ENCODE measurements around the gene TPK1. TPM values are rescaled to one million over a fixed set of nuclear protein-coding genes. Genes with fewer than 3 reads are reported as not detected.
A peak's percentile ranks its signal among the peaks of the same experiment; 100 is the strongest.

Gene TPK1
- total RNA-seq (1 to 10 TPM; 1.5 to 3.6 (median 2.2) TPM), polyA plus RNA-seq (1 to 10 TPM; 1.4 to 2.7 TPM)

DNA sequence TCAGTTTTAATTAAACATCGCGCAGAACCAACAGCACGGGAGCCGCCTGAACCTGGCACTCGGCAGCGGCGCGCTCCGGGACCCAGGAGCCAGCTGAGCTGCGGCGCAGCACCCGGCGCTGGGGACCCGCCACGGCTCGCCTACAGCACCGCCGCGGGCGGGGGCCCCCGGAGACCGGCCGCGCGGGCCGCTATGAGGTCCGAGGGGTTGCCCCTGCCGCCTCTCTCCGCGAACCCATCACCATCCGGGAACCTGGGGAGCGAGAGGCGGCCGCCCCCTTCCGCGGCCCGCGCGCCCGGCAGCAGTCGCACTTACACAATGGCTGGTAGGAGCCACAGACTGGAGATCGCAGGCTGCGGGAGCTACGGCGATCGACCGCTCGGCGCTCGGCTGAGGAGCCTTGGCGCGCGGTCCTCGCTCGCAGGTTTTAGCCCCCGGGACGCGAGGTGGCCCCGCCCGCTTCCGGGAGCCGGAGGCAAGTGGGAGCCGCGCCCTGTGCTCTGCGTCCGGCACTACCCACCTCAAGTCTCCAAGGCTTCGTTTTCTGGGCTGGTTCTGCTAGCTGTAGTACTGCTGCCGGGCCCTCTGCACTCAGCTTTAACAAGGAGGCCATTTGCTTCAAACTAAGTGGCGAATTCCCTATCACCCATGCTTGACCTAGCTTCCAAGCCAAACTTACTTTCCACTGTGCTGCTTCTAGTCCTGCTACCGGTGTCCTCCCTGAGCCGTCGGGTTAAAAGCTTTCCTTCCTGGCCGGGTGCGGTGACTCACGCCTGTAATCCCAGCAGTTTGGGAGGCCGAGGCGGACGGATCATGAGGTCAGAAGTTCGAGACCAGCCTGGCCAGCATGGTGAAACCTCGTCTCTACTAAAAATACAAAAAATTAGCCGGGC is at the start of gene TPK1:
Gene TPK1, minus strand, starts transcription at position 402 of the 893 bp plus-strand sequence. CDS start 451 bp downstream, outside the sequence.
- ATAC-seq = peak; percentile 94 to 98 (median 98)
- no peaks in the 10 kb centered on the region for H3K27me3 ChIP-seq
- peaks cover 0 to 9% (median 4%) of the 10 kb centered on the region in 3 donors for H3K4me1 ChIP-seq
- peak; percentile 84 to 93 (median 90) for DNase-seq
- H3K9me3 ChIP-seq = no peaks in the 10 kb centered on the region
- WGBS, 2 donors = 7 to 8% methylated on average over 75 to 81 of the region's 81 CpGs
- peak within 1 kb of the TSS; percentile 76 to 96 (median 88) for H3K27ac ChIP-seq
- FAIRE-seq = no peak
- intact Hi-C loops (cut with DNase I) = no loop called here
- H3K4me3 ChIP-seq = peak within 1 kb of the TSS; percentile 54 to 85 (median 78)
- TF ChIP-seq, protein P1, sequence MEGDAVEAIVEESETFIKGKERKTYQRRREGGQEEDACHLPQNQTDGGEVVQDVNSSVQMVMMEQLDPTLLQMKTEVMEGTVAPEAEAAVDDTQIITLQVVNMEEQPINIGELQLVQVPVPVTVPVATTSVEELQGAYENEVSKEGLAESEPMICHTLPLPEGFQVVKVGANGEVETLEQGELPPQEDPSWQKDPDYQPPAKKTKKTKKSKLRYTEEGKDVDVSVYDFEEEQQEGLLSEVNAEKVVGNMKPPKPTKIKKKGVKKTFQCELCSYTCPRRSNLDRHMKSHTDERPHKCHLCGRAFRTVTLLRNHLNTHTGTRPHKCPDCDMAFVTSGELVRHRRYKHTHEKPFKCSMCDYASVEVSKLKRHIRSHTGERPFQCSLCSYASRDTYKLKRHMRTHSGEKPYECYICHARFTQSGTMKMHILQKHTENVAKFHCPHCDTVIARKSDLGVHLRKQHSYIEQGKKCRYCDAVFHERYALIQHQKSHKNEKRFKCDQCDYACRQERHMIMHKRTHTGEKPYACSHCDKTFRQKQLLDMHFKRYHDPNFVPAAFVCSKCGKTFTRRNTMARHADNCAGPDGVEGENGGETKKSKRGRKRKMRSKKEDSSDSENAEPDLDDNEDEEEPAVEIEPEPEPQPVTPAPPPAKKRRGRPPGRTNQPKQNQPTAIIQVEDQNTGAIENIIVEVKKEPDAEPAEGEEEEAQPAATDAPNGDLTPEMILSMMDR (IDR thresholded peaks at IDR 0.05) = no peak
- no peaks in the 10 kb centered on the region for H3K36me3 ChIP-seq

- Histone ChIP-seq H3K4me1 (no peaks in the 10 kb centered on the region), H3K36me3 (no peaks in the 10 kb centered on the region), H3K27me3 (no peaks in the 10 kb centered on the region), H3K4me3 (no peak overlapping the region), H3K9me3 (no peaks in the 10 kb centered on the region), H3K27ac (no peak overlapping the region)
- whole genome bisulfite sequencing, 2 donors = 52 to 54% methylated on average over 6 of the region's 6 CpGs
- intact Hi-C loops (cut with DNase I) = no loop called here
- TF ChIP-seq, protein P1 (IDR thresholded peaks at IDR 0.05) = no peak
- no peak for FAIRE-seq
- ATAC-seq = no peak
- no peak for DNase-seq
These were observed 49.6 kb upstream of the TPK1 start for GRCh38 chr7:144885478-144885877.

DNA sequence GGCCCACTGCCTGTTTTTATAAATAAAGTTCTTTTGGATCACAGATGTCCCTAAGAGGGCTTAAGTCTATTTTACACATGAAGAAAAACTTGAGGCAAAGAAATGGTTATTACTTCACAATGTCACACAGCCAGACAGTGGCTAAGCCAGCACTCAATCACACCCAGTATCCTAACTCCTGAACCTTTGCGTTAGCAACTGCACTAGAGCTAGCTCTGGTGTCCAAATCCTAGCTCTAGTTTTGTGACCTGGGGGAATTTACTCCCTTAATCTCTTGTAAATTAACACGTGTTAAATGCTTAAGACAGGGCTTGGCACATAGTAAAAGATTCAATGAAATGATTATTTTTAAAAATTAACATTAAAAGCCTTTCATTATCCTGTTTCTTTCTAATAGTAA is 49.0 kb upstream of the TPK1 start:
- Histone ChIP-seq H3K9me3 (no peaks in the 10 kb centered on the region), H3K27ac (no peak overlapping the region), H3K36me3 (no peaks in the 10 kb centered on the region), H3K4me3 (no peak overlapping the region), H3K4me1 (no peaks in the 10 kb centered on the region), H3K27me3 (no peaks in the 10 kb centered on the region)
- DNase-seq (no peak), FAIRE-seq (no peak), ATAC-seq (no peak)
- TF ChIP-seq, protein P1 (IDR thresholded peaks at IDR 0.05) = no peak
- 35 to 41% methylated on average over 2 of the region's 2 CpGs for WGBS, 2 donors
- intact Hi-C loops (cut with DNase I) = no loop called here

DNA sequence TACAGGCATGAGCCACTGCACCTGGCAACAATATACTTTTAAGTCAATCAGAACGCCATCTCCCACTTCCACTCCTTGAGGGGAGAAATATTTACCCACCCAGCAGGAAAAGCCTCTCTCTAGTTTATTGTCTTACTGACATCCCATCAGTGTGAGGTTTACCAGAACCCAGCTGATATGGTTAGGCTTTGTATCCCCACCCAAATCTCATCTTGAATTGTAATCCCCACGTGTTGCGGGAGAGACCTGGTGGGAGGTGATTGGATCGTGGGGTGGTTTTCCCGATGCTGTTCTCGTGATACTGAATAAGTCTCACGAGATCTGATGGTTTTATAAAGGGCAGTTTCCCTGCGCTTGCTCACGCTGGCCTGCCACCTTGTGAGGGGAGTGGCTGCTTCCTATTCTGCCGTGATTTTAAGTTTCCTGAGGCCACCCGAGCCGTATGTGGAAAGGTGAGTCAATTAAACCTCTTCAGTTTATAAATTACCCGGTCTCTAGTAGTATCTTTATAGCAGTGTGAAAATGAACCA is 37.5 kb upstream of the TPK1 start:
- ATAC-seq (no peak), FAIRE-seq (no peak), DNase-seq (no peak)
- intact Hi-C loops (cut with DNase I) = no loop called here
- TF ChIP-seq, protein P1 (IDR thresholded peaks at IDR 0.05) = no peak
- H3K4me3 ChIP-seq = no peak overlapping the region
- no peak overlapping the region for H3K27ac ChIP-seq
- no peaks in the 10 kb centered on the region for H3K36me3 ChIP-seq
- H3K9me3 ChIP-seq = no peaks in the 10 kb centered on the region
- 60 to 71% methylated on average over 13 of the region's 13 CpGs for WGBS, 2 donors
- no peaks in the 10 kb centered on the region for H3K4me1 ChIP-seq
- H3K27me3 ChIP-seq = peaks cover 0 to 6% (median 0%) of the 10 kb centered on the region in 4 donors
